IMR-90 (cell line): ENCODE data around the gene MLLT1.

Experiments
- BHLHE40 ChIP-seq: fragments of 150-350 bp; IDR thresholded peaks from 2 replicates; pipeline ENCODE4 v1.6.1; 2016; ENCODE audit warnings: mild to moderate bottlenecking, low read depth, low read length
- CEBPB ChIP-seq: IDR thresholded peaks from 2 replicates; pipeline ENCODE4 v1.6.1; 2012; ENCODE audit warnings: low read depth, low read length, improper control_type of control experiment
- CTCF ChIP-seq: conservative IDR thresholded peaks from 2 replicates; pipeline ENCODE4 v1.5.1; 2012; ENCODE audit warnings: mild to moderate bottlenecking, low read depth, low read length, improper control_type of control experiment
- ELK1 ChIP-seq: fragments of 150-350 bp; IDR thresholded peaks from 2 replicates; pipeline ENCODE4 v1.6.1; 2016; ENCODE audit warnings: low read depth, mild to moderate bottlenecking, low read length, moderate library complexity, borderline replicate concordance
- MAFK ChIP-seq: IDR thresholded peaks from 2 replicates; pipeline ENCODE4 v1.6.1; 2012; ENCODE audit warnings: low read depth, low read length, improper control_type of control experiment
- MAZ ChIP-seq: IDR thresholded peaks from 2 replicates; pipeline ENCODE4 v1.6.1; 2012; ENCODE audit warnings: low read depth, mild to moderate bottlenecking, low read length, improper control_type of control experiment, moderate library complexity, borderline replicate concordance
- MXI1 ChIP-seq: IDR thresholded peaks from 2 replicates; pipeline ENCODE4 v1.6.1; 2012; ENCODE audit warnings: low read depth, mild to moderate bottlenecking, low read length, moderate library complexity, borderline replicate concordance
- POLR2A ChIP-seq: IDR thresholded peaks from 2 replicates; pipeline ENCODE4 v1.6.1; 2012; ENCODE audit warnings: mild to moderate bottlenecking, low read depth, low read length
- RAD21 ChIP-seq: IDR thresholded peaks from 2 replicates; pipeline ENCODE4 v1.6.1; 2012; ENCODE audit warnings: low read length, improper control_type of control experiment
- RFX5 ChIP-seq: IDR thresholded peaks from 2 replicates; pipeline ENCODE4 v1.8.0; 2012; ENCODE audit warnings: low read depth, mild to moderate bottlenecking, low read length, moderate library complexity
- SMC3 ChIP-seq: fragments of 150-350 bp; IDR thresholded peaks from 2 replicates; pipeline ENCODE4 v1.6.1; 2016; ENCODE audit warnings: low read depth, mild to moderate bottlenecking, antibody characterized with exemption, low read length, moderate library complexity
- USF2 ChIP-seq: fragments of 150-350 bp; IDR thresholded peaks from 2 replicates; pipeline ENCODE4 v1.6.1; 2017; ENCODE audit warnings: mild to moderate bottlenecking, antibody characterized with exemption, low read length, low read depth

- TF ChIP-seq BHLHE40: no peak
- no peak for TF ChIP-seq RAD21
- no peak for TF ChIP-seq CTCF
- TF ChIP-seq POLR2A: no peak
- no peak for TF ChIP-seq MAZ
- TF ChIP-seq SMC3: no peak
- TF ChIP-seq RFX5: no peak
- no peak for TF ChIP-seq MAFK
- no peak for TF ChIP-seq ELK1
- no peak for TF ChIP-seq CEBPB
- TF ChIP-seq USF2: no peak
- TF ChIP-seq MXI1: no peak
Observed at GRCh38 chr19:6196361-6196760, 83.4 kb downstream of the MLLT1 start.
